ENCODE data around the gene ZNF521. TPM values are rescaled to one million over a fixed set of nuclear protein-coding genes. Genes with fewer than 3 reads are reported as not detected.

The ZNF521 gene
- 50.5 to 54.1 TPM (median 51.4 TPM) in 3 replicates for total RNA-seq

- H3K36me3 Mint-ChIP-seq, result no peaks in the 10 kb centered on the region
Observed at GRCh38 chr18:25351777-25352628, at the start of gene ZNF521. TSS of gene ZNF521 (minus strand) at chr18:25352166. CDS start at chr18:25350946, 1,220 bp downstream.

GRCh38 chr18:25399554-25399953 lies 47.6 kb upstream of the ZNF521 start:
- H3K36me3 Mint-ChIP-seq, result no peaks in the 10 kb centered on the region
- H3K4me3 Mint-ChIP-seq, result no peak overlapping the region
- TF ChIP-seq CTCF (IDR thresholded peaks at IDR 0.05; ENCODE audit: unreplicated experiment), result no peak
- H3K27me3 Mint-ChIP-seq (ENCODE audit: low read depth), result no peaks in the 10 kb centered on the region
- H3K9me3 Mint-ChIP-seq, result peaks cover 21% of the 10 kb centered on the region
- peaks cover 10% of the 10 kb centered on the region for H3K4me1 Mint-ChIP-seq
- H3K27ac Mint-ChIP-seq, result peak overlapping the region; percentile 43
- no peak for DNase-seq (ENCODE audit: low spot score in 2 of 2, unreplicated experiment in 2 of 2)

More at GRCh38 chr18:25351777-25352628, at the start of gene ZNF521:
- DNase-seq (ENCODE audit: low spot score in 2 of 2, unreplicated experiment in 2 of 2), result peak; percentile 67 to 85
- Mint-ChIP-seq H3K27me3 (ENCODE audit: low read depth) (peaks cover 20% of the 10 kb centered on the region), H3K4me1 (peaks cover 24% of the 10 kb centered on the region), H3K4me3 (peak within 1 kb of the TSS; percentile 98), H3K9me3 (no peaks in the 10 kb centered on the region), H3K27ac (peak within 1 kb of the TSS; percentile 95)
- no peak for TF ChIP-seq CTCF (IDR thresholded peaks at IDR 0.05; ENCODE audit: unreplicated experiment)

GRCh38 chr18:25392192-25392591 lies 40.2 kb upstream of the ZNF521 start:
- Mint-ChIP-seq H3K36me3 (no peaks in the 10 kb centered on the region), H3K4me1 (no peaks in the 10 kb centered on the region), H3K27ac (no peak overlapping the region), H3K9me3 (peaks cover 28% of the 10 kb centered on the region), H3K4me3 (no peak overlapping the region), H3K27me3 (ENCODE audit: low read depth) (peaks cover 1% of the 10 kb centered on the region)
- TF ChIP-seq CTCF (IDR thresholded peaks at IDR 0.05; ENCODE audit: unreplicated experiment), result no peak
- no peak for DNase-seq (ENCODE audit: low spot score in 2 of 2, unreplicated experiment in 2 of 2)

- TF ChIP-seq CTCF (IDR thresholded peaks at IDR 0.05; ENCODE audit: unreplicated experiment), result no peak
- H3K27me3 Mint-ChIP-seq (ENCODE audit: low read depth), result peaks cover 6% of the 10 kb centered on the region
- no peak overlapping the region for H3K4me3 Mint-ChIP-seq
- peak overlapping the region; percentile 55 for H3K27ac Mint-ChIP-seq
- no peaks in the 10 kb centered on the region for H3K9me3 Mint-ChIP-seq
- H3K4me1 Mint-ChIP-seq, result peaks cover 33% of the 10 kb centered on the region
- no peak for DNase-seq (ENCODE audit: low spot score in 2 of 2, unreplicated experiment in 2 of 2)
- no peaks in the 10 kb centered on the region for H3K36me3 Mint-ChIP-seq
Observed at GRCh38 chr18:25373432-25374179, 21.6 kb upstream of the ZNF521 start.

GRCh38 chr18:25370391-25370790 lies 18.4 kb upstream of the ZNF521 start:
- Mint-ChIP-seq H3K4me3 (no peak overlapping the region), H3K36me3 (no peaks in the 10 kb centered on the region), H3K27me3 (ENCODE audit: low read depth) (no peaks in the 10 kb centered on the region), H3K4me1 (peaks cover 39% of the 10 kb centered on the region), H3K9me3 (no peaks in the 10 kb centered on the region), H3K27ac (no peak overlapping the region)
- DNase-seq (ENCODE audit: low spot score in 2 of 2, unreplicated experiment in 2 of 2), result no peak
- TF ChIP-seq CTCF (IDR thresholded peaks at IDR 0.05; ENCODE audit: unreplicated experiment), result no peak

All from mesothelial cell of epicardium (in vitro differentiated cells).